GM19023 (cell line): Measurements from ENCODE around the gene VWA8.
"Not testable (repeated sequence)": the region's sequence is repeated elsewhere in the genome, so short reads cannot be mapped to it uniquely, and the experiment has no call there.

ENCODE experiments used
- ATAC-seq: cut with Tn5 transposase; IDR thresholded peaks from one replicate; pipeline ENCODE4 v1.9.1; 2021; ENCODE audit warnings: mild to moderate bottlenecking, moderate library complexity; ENCODE audit not compliant: unreplicated experiment

Gene VWA8

GRCh38 chr13:41542799-41543198 lies 418.1 kb downstream of the VWA8 start:
- not testable (repeated sequence) for ATAC-seq

- ATAC-seq, result no peak
These were observed 418.6 kb downstream of the VWA8 start for GRCh38 chr13:41542281-41542680.

GRCh38 chr13:41541142-41541938 lies 419.6 kb downstream of the VWA8 start:
- no peak for ATAC-seq

GRCh38 chr13:41540240-41540639 lies 420.7 kb downstream of the VWA8 start:
- not testable (repeated sequence) for ATAC-seq

- no peak for ATAC-seq
These were observed 427.4 kb downstream of the VWA8 start for GRCh38 chr13:41533266-41534052.

GRCh38 chr13:41528021-41528420 lies 432.9 kb downstream of the VWA8 start:
- ATAC-seq, result no peak

GRCh38 chr13:41520660-41521630 lies 440.0 kb downstream of the VWA8 start:
- no peak for ATAC-seq

GRCh38 chr13:41520016-41520659 lies 440.8 kb downstream of the VWA8 start:
- no peak for ATAC-seq
